ENCODE data around the gene MUC20.
A peak's percentile ranks its signal among the peaks of the same experiment; 100 is the strongest.
"Not testable (repeated sequence)": the region's sequence is repeated elsewhere in the genome, so short reads cannot be mapped to it uniquely, and the experiment has no call there.

MUC20 gene

DNA sequence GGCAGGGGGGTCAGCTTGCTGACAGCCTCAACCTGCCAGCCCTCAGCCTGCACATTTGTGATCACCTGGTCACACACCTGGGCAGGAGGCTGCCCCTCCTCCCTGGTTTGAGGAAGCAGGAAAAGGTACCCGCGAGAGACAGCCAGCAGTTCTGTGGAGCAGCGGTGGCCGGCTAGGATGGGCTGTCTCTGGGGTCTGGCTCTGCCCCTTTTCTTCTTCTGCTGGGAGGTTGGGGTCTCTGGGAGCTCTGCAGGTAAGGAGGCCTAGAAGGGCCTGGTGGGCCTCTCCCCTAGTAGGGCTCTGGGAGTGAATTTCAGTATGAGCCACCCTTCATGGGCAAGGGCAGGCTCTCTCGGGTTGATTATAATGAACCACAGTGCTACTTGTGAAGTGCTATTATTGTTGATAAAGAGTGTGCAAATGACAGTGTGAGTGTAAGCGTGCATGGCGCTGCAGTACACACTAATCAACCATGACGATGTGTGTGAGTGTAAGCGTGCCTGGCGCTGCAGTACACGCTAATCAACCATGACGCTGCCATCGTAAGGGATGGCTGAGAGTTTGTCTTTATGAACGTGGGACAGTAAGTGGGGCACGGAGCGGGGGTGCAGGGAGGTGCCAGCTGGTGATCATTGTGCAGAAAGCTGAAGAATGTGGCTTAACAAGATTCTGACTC is at the start of gene MUC20:
Gene MUC20, plus strand, starts transcription at position 148 of the 676 bp plus-strand sequence. Its CDS starts 30 bp downstream, at position 178.
- DNase-seq = not testable (repeated sequence)

DNA sequence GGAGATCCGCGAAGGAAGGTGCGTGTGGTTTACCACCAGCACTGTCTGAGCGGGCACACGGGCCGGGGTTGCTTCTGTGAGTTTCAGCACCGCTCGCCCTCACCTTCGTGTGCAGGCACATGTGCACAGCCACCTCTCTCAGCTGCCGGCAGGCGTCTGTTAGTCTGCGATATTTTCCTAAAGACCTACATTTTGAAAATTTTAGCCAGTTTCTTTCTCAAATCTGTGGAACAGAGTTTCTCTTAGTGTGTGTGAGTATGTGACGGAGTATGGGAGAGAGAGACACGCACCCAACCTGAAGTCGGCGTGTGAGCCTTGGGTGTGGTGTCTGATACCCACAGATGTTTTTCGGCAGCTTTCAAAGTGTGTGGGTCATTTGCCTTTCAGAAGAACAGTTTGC is 49.5 kb upstream of the MUC20 start:
- not testable (repeated sequence) for DNase-seq

DNA sequence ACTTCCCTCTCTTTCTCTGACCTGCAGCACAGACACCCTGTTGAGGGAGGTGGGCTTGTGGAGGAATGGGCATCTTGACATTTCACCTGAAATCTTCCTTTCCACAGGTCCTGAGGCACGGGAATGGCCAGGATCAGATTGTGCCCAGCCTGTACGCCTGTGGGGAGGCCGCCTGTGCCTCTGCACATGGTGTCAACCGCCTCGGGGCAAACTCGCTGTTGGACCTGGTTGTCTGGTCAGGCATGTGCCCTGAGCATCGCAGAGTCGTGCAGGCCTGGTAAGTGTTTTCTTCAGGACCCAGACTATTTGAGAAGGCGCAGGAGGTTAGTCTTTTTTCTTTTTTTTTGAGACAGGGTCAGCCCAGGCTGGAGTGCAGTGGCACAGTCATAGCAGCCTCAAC is 47.1 kb upstream of the MUC20 start:
- not testable (repeated sequence) for DNase-seq

- DNase-seq = not testable (repeated sequence)
Observed at GRCh38 chr3:195678391-195679015, 42.3 kb upstream of the MUC20 start.

DNA sequence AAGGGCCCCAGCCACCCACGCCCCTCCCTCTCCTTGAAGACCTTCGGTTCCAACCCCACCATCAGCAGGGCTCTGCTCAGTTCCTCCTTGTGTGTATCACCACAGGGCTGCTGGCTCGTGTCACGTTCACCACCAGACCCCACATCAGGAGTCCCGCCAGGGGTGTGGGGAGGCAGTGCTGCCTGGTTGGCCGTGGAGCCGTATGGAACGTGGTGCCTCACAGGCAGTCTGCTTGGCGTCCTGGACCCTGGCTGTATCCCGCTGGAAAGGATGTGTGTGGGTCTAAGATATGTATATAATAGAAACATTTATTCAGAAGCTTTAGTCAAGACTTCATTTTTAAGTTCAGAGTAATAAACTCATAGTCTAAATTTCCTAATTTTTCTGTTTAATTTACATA is 40.1 kb upstream of the MUC20 start:
- DNase-seq = not testable (repeated sequence)

GRCh38 chr3:195681458-195682103 is 39.2 kb upstream of the MUC20 start:
- DNase-seq = not testable (repeated sequence)

GRCh38 chr3:195682104-195682742 is 38.6 kb upstream of the MUC20 start:
- DNase-seq = not testable (repeated sequence)

- not testable (repeated sequence) for DNase-seq
Observed at GRCh38 chr3:195683722-195684526, 36.9 kb upstream of the MUC20 start.

GRCh38 chr3:195684527-195685257 is 36.1 kb upstream of the MUC20 start:
- not testable (repeated sequence) for DNase-seq

DNA sequence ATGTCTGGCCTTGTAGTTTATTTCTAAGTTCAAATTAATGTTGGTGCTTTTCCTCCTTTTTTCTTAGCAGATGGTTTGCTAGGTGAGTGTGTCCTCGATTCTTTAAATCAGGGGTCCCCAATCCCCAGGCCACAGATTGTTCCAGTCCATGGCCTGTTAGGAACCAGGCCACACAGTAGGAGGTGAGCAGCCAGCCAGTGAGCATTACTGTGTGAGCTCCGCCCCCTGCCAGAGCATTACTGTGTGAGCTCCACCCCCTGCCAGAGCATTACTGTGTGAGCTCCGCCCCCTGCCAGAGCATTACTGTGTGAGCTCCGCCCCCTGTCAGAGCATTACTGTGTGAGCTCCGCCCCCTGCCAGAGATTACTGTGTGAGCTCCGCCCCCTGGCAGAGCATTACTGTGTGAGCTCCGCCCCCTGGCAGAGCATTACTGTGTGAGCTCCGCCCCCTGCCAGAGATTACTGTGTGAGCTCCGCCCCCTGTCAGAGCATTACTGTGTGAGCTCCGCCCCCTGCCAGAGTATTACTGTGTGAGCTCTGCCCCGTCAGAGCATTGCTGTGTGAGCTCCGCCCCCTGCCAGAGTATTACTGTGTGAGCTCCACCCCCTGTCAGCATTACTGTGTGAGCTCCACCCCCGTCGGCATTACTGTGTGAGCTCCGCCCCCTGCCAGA is 34.1 kb upstream of the MUC20 start:
- peak; percentile 52 for DNase-seq

DNA sequence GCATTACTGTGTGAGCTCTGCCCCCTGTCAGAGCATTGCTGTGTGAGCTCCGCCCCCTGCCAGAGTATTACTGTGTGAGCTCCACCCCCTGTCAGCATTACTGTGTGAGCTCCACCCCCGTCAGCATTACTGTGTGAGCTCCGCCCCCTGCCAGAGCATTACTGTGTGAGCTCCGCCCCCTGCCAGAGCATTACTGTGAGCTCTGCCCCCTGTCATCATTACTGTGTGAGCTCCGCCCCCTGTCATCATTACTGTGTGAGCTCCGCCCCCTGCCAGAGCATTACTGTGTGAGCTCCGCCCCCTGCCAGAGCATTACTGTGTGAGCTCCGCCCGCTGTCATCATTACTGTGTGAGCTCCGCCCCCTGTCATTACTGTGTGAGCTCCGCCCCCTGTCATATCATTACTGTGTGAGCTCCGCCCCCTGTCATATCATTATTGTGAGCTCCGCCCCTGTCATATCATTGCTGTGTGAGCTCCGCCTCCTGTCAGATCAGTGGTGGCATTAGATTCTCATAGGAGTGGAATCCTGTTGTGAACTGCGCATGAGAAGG is 33.5 kb upstream of the MUC20 start:
- peak; percentile 63 for DNase-seq

GRCh38 chr3:195688471-195689183 is 32.2 kb upstream of the MUC20 start:
- DNase-seq = not testable (repeated sequence)

GRCh38 chr3:195689184-195690070 is 31.4 kb upstream of the MUC20 start:
- not testable (repeated sequence) for DNase-seq

DNA sequence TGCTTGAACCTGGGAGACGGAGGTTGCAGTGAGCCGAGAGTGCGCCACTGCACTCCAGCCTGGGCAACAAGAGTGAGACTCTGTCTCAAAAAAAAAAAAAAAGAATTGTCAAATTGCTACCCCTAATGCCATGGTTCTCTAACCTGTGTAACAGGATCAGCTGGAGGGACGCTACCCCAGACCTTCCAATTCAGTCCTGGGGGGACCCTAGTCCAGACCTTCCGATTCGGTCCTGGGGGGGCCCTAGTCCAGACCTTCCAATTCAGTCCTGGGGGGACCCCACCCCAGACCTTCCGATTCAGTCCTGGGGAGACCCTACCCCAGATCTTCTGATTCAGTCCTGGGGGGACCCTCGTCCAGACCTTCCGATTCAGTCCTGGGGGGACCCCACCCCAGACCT is 29.8 kb upstream of the MUC20 start:
- DNase-seq = no peak

DNA sequence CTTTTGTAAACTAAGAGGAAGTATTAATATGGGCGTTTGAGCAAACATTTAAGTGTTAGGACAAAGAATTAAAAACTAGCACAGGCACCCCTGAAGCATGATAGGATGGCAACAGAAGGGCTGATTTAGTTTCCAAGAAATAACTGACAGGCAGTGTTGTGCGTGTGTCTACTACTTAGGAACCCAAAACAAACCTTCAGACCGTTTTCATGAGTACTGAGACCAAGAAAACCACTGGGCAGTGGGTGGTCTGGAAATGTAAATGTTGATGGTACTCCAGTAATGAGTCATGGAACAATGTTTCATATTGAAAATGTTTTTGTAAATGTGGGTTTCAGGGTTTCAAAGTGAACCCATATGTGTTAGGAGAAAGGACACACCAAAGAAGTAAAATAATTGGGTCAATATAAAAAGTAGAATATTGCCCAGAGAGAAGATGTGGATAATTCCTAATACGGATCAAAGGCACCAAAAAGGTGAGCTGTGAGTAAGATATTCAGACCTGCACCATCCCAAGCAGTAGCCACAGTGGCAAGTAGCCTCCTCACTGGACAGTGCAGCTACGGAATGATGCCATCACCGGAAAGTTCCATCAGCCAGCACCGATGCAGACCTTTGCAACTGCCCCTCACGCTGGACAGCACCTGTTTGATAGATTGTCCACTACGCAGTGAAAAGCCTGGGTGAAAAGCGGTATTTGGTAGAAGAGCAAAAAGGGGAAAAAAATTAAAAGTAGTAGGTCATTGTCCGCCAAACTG is 29.0 kb upstream of the MUC20 start:
- not testable (repeated sequence) for DNase-seq

- DNase-seq = no peak
Observed at GRCh38 chr3:195692354-195692685, 28.5 kb upstream of the MUC20 start.

GRCh38 chr3:195692781-195693427 is 27.9 kb upstream of the MUC20 start:
- no peak for DNase-seq
